GM11168 (cell line): Measurements from ENCODE around the gene PGA4.
"Not testable (repeated sequence)": the region's sequence is repeated elsewhere in the genome, so short reads cannot be mapped to it uniquely, and the experiment has no call there.

Source experiments
- in situ Hi-C: fragments of 300-500 bp; cut with MboI; formaldehyde crosslinking; loops from one replicate; pipeline ENCODE4 v1.12.0; 2022; ENCODE audit warnings: low sequenced_read_pairs; ENCODE audit not compliant: unreplicated experiment

The PGA4 gene

GRCh38 chr11:61222047-61222446 is at the start of gene PGA4:
TSS of gene PGA4 (plus strand) at chr11:61222347. CDS start at chr11:61222401, 54 bp downstream.
- in situ Hi-C loops: not testable (repeated sequence)

- in situ Hi-C loops: no loop called here
Observed at GRCh38 chr11:61172356-61172755, 49.8 kb upstream of the PGA4 start.

- in situ Hi-C loops: no loop called here
Observed at GRCh38 chr11:61172888-61173287, 49.3 kb upstream of the PGA4 start.

GRCh38 chr11:61173456-61173855 is 48.7 kb upstream of the PGA4 start:
- in situ Hi-C loops: no loop called here

GRCh38 chr11:61174273-61174672 is 47.9 kb upstream of the PGA4 start:
- in situ Hi-C loops: no loop called here

GRCh38 chr11:61174949-61175348 is 47.2 kb upstream of the PGA4 start:
- in situ Hi-C loops: no loop called here

GRCh38 chr11:61176446-61176845 is 45.7 kb upstream of the PGA4 start:
- in situ Hi-C loops: no loop called here

GRCh38 chr11:61180205-61180604 is 41.9 kb upstream of the PGA4 start:
- in situ Hi-C loops: not testable (repeated sequence)

- in situ Hi-C loops: no loop called here
Observed at GRCh38 chr11:61181489-61181888, 40.7 kb upstream of the PGA4 start.

GRCh38 chr11:61183645-61184044 is 38.5 kb upstream of the PGA4 start:
- in situ Hi-C loops: no loop called here

GRCh38 chr11:61186504-61186903 is 35.6 kb upstream of the PGA4 start:
- in situ Hi-C loops: no loop called here

GRCh38 chr11:61187505-61188130 is 34.5 kb upstream of the PGA4 start:
- in situ Hi-C loops: no loop called here

GRCh38 chr11:61189933-61190332 is 32.2 kb upstream of the PGA4 start:
- in situ Hi-C loops: no loop called here

GRCh38 chr11:61193596-61193995 is 28.6 kb upstream of the PGA4 start:
- in situ Hi-C loops: no loop called here

GRCh38 chr11:61194169-61194671 is 27.9 kb upstream of the PGA4 start:
- in situ Hi-C loops: no loop called here

- in situ Hi-C loops: loop anchor here (5.0 kb wide), 1 partner anchor 42 kb away; no protein-coding TSS in a partner anchor
Observed at GRCh38 chr11:61194981-61195695, 27.0 kb upstream of the PGA4 start.

GRCh38 chr11:61195719-61196118 is 26.4 kb upstream of the PGA4 start:
- in situ Hi-C loops: loop anchor here (5.0 kb wide), 1 partner anchor 42 kb away; no protein-coding TSS in a partner anchor

GRCh38 chr11:61198361-61198760 is 23.8 kb upstream of the PGA4 start:
- in situ Hi-C loops: loop anchor here (5.0 kb wide), 1 partner anchor 39 kb away; no protein-coding TSS in a partner anchor

- in situ Hi-C loops: loop anchor here (5.0 kb wide), 1 partner anchor 38 kb away; no protein-coding TSS in a partner anchor
Observed at GRCh38 chr11:61198948-61199523, 23.1 kb upstream of the PGA4 start.

GRCh38 chr11:61201476-61201875 is 20.7 kb upstream of the PGA4 start:
- in situ Hi-C loops: no loop called here
